ENCODE data around the gene MRGPRG.

GRCh38 chr11:3224401-3225057 lies 5.9 kb upstream of the MRGPRG start:
- TF ChIP-seq, protein P1, sequence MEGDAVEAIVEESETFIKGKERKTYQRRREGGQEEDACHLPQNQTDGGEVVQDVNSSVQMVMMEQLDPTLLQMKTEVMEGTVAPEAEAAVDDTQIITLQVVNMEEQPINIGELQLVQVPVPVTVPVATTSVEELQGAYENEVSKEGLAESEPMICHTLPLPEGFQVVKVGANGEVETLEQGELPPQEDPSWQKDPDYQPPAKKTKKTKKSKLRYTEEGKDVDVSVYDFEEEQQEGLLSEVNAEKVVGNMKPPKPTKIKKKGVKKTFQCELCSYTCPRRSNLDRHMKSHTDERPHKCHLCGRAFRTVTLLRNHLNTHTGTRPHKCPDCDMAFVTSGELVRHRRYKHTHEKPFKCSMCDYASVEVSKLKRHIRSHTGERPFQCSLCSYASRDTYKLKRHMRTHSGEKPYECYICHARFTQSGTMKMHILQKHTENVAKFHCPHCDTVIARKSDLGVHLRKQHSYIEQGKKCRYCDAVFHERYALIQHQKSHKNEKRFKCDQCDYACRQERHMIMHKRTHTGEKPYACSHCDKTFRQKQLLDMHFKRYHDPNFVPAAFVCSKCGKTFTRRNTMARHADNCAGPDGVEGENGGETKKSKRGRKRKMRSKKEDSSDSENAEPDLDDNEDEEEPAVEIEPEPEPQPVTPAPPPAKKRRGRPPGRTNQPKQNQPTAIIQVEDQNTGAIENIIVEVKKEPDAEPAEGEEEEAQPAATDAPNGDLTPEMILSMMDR (IDR thresholded peaks at IDR 0.05; ENCODE audit: control extremely low read depth in 1 of 3, insufficient read depth in 1 of 3, low read depth in 1 of 3, low read length in 3 of 3), result peak in 2 of 3 experiments; percentile 30 to 46; a peak in 3 of 4 replicates
- TF ChIP-seq SIN3A (conservative IDR thresholded peaks at IDR 0.05 in 1 of 2, IDR thresholded peaks at IDR 0.05 in 1 of 2; ENCODE audit: low read depth in 1 of 2, low read length in 2 of 2), result no peak
